Stimulated activated CD4-positive, alpha-beta T cell treated with anti-CD3 and anti-CD28 coated beads, Interleukin-1b, Interleukin-23, amount 100 ng/mL, for 24 hours (primary cell): ENCODE measurements around the gene ZMYM4.
A peak's percentile ranks its signal among the peaks of the same experiment; 100 is the strongest.

Experiments
- DNase-seq, 4 experiments: peaks; one replicate each; pipeline ENCODE4 v3.0.0-alpha.2; 2020; ENCODE audit warnings: low read depth in 4 of 4, low spot score in 1 of 4

ZMYM4 gene

DNA sequence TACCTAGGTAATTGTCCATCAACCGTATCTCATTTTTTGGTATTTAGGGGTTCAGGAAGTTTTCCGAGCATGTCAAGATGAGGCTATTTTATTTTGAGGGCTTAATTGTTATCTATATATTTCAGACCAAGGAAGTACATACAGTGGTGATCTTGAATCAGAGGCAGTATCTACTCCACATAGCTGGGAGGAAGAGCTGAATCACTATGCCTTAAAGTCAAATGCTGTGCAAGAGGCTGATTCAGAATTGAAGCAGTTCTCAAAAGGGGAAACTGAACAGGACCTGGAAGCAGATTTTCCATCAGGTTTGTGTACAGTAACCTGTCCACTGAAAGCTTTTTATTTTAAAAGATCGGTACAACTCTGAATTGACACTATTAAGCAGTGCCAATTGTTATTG is 130.2 kb downstream of the ZMYM4 start:
- DNase-seq = no peak

DNA sequence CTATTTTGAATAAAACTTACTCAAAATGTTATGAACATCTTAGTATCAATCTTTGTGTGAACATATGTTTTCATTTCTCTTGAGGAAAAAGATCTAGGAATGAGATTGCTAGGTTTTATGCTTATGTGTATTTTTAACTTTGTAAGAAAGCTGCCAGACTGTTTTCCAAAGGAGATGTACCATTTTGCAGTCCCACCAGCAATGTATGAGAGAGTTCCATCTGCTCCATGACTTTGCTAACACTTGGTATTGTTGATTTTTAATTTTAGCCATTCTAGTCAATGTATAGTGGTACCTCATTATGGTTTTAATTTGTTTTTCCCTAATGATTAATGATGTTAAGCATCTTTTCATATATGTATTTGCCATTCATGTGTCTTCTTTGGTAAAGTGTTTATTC is 132.5 kb downstream of the ZMYM4 start:
- no peak for DNase-seq

DNA sequence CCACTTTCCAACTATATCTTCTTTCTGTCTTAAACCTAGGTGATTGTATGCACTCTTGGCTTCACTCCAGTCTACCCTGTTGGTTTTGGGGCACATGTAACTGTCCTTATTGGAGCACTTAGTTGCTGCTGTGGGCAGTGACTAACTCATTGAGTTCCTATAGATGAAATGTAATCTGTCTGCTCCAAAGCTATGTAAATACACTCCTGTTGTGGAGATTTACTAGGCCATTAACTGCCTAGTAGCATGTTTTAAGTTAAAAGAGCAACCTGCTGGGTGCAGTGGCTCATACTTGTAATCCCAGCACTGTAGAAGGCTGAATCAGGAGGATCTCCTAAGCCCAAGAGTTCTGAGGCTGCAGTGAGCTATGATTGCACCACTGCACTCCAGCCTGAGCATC is 137.6 kb downstream of the ZMYM4 start:
- DNase-seq = no peak

DNA sequence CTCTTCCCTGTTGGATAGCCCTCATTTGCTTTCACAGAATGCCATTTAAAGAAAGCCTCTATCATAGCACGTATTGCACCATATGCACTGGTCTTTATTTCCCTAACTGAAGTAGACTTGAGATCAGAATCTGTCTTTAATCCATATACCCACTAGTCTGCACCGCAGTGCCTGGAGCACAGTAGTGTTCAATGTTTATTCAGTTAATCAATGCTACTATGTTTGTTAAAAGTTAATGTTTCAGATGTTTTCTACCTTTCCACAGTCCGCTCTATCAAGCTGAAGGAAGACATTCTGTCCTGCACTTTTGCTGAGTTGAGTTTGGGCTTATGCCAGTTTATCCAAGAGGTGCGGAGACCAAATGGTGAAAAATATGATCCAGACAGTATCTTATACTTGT is 139.2 kb downstream of the ZMYM4 start:
- DNase-seq = no peak

DNA sequence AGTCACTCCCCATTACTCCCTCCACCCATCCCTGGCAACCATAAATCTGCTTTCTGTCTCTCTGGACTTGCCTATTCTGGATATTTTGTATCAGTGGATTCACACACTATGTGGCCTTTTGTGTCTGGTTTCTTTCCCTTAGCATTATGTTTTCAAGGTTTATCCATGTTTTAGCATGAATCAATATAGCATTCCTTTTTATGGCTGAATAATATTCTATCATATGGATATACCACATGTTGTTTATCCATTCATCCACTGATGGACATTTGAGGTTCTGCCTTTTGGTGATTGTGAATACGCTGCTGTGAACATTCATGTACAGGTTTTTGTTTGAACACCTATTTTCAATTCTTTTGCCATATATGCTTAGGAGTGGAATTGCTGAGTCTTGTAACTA is 140.4 kb downstream of the ZMYM4 start:
- DNase-seq = no peak

DNA sequence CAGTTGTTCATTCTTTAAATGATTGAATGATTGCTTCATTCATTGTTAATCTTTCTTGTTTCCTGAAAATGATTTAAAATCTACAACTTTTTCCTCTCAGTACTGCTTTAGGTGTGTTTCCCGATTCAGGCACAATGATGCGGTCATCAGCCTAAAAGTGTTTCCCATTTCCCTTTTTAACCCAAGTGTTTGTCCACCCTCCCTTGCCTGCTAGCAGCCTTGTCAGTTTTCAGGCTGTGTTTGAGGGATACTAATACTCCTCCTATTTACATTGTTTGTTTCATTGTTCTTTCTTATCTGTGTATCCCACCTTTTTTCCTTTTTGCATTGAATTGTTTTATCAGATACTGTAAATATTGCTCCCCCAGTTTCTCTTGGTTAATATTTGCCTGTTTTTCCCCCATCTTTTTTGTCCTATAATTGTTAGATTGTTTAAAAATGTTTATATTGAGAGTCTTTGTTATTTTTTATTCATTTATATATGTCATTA is 157.6 kb downstream of the ZMYM4 start:
- no peak for DNase-seq

DNA sequence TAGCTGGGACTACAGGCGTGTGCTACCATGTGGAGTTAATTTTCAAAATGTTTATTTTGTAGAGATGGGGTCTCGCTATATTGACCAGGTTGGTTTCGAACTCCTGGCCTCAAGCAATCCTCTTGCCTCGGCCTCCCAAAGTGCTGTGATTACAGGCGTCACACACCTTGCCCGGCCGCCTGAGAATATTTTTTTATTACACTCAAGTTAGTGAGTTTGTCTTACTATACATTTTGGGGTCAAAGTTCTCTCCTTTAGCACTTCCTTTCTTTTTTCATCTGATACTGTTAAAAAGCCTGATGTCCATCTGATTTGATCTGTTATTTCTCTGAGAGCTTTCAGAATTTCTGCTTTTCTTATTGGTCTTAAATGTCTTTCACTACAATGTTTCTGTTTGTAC is 159.9 kb downstream of the ZMYM4 start:
- no peak for DNase-seq

DNA sequence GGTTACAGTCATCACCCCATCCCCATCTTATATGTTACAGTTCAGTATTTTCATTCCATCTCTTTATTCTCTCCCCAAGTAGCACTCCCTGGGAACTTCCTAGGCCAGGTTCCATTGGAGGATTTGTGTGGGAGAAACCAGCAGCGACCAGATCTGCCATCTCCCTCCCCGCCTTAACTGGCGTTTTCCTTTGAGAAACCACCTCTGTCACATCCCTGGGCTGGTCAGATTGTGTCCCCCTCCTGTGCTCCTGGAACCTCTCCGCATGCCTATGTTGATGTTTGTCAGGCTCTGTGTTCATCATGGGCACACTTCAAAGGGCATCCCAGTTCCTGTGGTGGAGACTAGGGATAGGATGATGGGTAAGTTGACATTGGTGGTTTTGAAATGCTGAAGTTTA is 162.3 kb downstream of the ZMYM4 start:
- DNase-seq = no peak

DNA sequence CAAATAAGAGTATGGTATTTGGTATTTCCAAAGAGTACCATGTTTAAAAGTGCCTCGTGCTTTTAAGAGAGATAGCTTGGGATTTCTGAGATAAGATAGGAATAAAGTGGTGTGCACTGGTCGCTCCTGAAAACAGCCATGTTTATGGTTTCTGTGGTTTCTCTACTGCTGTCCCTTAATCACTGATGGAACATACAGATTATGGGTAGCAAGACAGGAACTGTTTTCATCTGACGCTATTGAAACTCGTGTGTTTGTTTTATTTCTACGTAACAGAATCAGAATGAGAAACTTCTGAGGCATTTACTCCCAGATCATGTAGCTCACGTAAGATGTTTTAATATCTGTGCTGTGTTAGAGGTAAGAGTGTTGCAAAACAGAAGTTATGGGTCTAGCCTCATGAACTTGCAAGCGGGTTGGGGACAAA is 162.7 kb downstream of the ZMYM4 start:
- DNase-seq = no peak

DNA sequence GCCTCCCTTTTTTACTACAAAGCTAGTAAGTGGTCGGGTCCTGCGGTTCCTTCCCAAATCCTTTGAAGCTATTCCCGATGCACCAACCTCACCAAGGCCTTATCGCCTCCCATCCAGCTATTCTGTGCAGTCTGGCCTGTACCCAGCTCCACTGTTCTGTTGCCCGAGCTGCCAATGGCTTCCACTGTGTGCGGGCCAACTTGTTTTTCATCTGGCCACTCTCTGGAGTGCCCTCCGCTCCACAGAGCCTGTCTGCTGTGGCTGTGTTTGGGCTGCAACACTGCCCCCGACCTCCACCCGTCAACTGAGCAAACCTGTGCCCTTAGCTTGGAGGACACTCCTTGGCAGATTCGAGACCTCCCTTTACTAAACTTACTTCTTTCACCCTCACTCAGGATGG is 163.7 kb downstream of the ZMYM4 start:
- no peak for DNase-seq

DNA sequence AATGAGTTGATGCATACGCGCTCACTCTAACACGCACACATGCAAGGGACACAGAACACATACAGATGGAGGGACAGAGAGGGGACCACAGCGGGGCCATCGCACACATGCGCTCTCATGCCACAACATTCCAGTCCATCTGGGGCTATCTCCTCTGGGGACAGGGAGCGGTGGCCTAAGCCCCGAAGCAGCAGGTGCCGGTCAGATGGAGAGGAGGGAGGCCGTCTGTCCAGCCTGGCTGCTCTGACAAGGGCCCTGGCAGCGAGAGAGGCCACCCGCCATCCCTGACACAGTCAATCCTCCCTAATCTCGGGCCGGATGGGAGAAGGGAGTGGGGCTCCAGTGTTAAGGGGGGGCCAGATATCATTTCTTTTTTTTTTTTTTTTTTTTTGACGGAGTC is 165.2 kb downstream of the ZMYM4 start:
- DNase-seq = no peak

DNA sequence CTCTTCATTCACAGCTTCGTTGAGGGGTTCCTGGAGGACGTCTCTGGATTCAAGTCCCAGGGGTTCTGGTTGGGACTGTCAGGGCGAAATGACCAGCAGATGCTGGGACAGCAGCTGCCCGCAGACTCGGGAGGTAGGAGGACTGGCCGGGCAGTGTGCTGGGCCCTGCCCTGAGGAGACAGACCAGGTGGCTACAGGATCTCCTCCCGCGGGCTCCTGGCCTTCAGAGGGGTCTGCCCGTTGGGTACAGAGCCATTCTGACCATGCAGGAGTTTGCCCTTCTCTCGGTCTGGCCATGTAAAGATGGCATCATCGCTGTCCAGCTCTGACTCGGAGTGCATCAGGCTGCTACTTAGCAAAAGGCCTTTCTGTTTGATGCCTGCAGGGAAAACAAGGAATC is 166.2 kb downstream of the ZMYM4 start:
- DNase-seq = no peak

DNA sequence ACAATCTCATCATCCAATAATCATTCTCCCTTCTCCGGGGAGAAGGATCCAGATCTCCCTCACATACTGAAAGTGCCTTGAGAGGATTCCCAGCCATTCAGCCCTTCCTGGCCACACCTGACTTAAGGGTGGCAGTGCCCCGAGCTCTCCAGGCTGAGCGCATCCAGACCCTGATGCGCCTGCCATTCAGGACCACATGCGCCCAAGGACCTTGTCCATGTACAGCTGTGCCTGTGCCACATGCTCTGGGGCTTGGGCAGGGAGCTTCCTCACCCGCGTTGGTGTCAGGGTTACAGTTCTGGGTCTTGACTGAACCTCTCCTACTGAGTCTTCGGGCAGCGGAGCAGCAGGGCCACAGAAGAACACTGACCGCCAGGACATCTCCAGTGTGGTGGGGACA is 167.6 kb downstream of the ZMYM4 start:
- no peak for DNase-seq

DNA sequence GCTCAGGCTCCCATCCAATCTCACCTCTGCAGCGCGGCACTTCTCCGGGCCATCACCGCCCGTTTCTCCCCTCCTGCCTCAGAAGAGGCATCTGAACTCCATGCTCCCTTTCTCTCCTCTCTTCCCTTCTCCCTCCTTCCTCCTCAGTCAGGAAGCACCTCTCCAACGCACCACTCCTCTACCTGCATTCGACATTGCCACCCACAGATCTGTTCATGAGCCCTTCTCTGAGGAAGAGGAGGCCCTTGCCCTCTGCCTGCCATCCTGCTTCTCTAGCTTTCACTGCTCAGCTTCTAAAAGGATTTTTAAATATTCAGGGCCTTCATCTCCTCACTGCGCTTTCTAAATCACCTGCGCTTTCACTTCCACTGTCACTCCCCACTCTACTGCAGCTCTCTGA is 168.7 kb downstream of the ZMYM4 start:
- no peak for DNase-seq

DNA sequence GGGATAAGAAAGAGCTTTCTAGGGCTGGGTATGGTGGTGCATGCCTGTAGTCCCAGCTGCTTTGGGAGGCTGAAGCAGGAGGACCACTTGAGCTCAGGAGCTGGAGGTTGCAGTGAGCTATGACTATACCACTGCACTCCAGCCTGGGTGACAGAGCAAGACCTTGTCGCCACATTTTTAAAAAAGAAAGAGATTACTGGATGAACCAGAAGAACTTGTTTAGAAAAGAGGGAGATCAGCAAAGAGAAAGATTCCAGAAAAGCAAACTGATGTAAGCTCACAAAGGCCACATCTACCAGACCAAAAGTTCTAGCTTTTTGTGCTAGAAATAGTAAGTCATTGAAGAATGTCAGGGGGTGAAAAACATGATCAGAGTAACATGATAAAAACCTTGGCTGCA is 171.1 kb downstream of the ZMYM4 start:
- DNase-seq = no peak

DNA sequence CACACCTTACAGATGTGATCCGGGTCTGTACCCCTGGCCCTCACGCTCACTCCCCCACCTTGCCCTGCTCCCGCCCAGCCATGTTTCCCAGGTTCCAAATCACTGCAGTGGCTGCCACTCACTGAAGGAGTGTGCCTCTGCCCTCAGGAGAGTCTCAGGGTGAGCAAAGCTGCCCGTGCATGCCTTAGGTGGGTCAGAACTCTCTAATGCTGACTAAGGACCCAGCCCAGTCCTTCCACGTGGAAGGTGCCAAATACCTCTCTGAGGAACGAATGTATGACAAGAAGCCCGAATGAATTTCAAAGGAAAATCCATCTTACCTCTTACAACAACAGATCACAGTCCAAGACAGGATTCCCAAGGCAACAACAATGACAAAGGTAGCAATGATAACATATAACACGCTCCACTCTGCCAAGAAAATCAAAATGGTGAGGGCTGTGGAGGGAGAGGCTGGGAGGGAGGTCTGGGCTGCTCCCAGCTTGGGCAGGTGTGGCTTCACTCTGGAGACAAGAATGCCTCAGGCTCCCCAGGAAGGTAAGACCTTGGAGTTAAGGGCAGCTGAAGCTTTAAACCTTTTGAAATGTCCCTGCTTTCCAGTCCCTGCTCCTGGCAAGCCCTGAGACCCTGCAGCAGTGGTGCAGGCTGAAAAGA is 173.5 kb downstream of the ZMYM4 start:
- no peak for DNase-seq

DNA sequence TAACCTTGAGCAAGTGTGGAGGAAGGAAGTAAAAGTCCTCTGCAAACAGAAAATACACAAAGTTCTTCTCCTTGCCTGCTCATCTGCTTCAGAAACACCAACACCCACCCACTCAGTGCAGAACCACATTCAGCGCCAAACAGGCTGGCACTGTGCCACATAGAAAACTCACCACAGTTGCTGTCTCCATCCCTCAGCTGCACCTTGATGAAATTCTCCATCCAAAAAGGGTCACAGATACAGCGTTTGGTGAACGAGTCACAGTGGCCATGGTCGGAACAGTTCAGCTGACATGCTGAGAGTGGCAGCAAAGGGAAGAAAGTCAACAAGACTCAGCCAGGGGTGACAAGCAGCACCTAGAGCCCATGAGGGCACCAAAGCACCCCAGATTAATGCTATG is 174.2 kb downstream of the ZMYM4 start:
- peak in 3 of 4 experiments; percentile 8 to 17 (median 13) for DNase-seq

DNA sequence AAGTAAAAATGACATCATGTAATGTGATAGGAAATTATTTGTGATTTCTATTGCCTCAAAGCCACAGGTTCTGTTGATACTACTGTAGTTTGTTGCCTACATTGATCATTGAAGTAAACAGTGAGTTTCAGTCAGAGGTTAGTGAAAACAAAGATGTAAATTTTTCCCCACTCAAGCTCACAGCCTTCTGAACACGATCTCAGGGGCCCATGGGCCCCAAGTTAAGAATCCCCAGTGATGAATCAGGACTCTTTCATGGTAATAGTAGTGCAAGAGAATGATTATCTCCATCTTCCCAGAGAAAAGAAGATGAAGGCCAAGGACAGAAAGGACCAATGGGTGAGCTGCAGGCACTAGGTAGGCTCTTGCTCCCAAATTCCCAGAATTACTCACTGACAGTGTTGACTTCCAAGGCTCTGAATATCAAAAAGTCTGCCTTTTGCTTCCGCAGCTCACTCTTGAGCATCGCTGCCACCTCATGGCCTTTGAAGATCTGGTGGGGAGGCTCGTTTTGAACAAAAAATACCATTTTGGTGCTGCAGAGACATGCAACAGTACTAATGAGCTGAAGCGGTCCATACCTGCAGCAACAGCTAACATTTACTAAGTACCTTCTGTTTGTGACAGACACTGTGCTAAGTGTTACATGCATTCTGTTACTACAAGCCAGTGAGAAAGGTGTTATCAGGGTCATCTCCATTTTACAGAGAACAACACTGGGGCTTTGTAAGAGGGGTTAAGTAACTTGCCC is 175.4 kb downstream of the ZMYM4 start:
- no peak for DNase-seq

DNA sequence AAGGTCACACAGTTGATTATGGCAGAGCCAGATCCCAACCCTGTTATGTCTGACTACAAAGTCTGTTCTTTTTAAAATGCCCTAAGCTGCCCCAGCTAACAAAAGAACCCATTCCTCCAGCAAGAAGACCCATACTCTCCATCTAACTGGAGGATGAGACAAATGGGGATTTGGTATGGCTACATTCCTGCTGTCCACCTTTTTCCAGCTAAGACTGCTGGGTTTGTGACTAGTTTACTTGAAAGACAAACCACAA is 175.9 kb downstream of the ZMYM4 start:
- DNase-seq = no peak

DNA sequence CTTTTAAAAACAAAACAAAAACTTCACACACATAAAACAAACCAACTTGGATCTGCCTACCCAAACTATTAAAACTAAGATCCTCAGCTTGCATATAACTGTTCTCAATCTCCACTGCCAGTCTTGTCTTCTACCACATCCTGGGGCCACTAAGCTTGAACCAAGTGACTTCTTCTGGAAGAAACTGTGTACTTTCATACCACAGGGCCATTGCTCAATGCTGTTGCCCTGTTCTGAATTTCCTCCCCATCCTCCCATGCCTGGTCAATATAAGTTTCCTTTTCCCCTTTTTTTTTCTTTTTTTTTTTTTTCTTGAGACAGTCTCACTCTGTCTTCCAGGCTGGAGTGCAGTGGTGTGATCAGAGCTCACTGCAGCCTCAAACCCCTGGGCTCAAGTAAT is 178.8 kb downstream of the ZMYM4 start:
- no peak for DNase-seq

DNA sequence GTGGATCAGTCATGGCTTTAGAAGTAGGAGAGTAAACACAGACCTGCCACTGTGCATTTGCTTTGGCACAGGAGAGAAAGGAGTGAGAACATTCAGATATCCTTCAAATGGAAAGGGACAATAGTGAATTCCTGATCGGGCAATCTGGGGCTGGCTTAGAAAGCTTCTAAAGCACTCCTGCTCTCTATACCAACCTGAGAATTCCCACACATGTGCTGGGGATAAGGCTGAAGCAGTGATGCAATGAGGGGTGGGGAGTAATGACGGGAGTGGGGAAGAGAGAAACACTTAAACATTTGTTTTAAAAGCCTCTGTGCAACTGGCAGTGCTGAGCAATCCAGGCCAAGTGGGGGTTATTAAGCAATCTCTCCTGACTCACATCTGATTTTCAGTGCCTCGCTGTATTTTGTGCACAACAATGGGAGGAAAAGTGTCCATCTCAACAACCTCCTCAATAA is 179.9 kb downstream of the ZMYM4 start:
- DNase-seq = no peak

DNA sequence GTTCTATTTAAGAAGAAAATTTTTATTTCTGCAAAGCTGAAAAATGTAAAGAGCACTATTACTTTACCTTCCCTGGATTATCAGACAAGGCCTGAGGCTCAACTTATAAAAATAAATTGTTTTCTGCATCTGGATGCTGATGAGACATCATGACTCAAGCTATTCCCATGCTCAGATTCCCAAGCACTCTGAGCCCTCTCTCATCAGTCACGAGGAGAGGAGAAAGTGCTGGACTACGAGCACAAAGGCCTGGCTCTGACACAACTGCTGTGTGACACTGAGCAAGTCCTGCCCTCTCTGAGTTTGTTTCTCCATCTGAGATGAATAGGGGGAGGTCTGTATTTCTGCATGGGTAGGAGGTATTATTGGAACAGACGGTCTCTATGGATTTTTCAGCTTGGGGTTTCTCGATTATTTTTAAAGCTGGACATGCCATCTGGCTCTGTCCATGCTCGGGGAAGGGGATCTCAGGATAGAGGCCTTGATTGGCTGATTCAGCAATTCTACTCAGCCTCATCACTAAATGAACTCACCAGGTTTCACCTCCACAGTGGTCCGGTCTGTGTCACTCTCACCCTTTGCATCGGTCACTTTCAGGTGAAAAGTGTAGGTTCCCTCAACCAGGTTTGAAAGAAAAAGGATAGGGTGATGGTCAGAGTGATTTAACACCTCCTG is 181.0 kb downstream of the ZMYM4 start:
- DNase-seq = no peak
